ENCODE results near the gene COA4.
"Not testable (repeated sequence)": the region's sequence is repeated elsewhere in the genome, so short reads cannot be mapped to it uniquely, and the experiment has no call there.

Gene COA4

GRCh38 chr11:73876424-73877310 lies at the start of gene COA4, which contains the start of gene PAAF1:
TSS of gene COA4 (minus strand) at chr11:73876846. CDS start at chr11:73873378, 3,468 bp downstream.
TSS of gene PAAF1 (plus strand) at chr11:73876999. CDS start at chr11:73877022, 23 bp downstream.
- DNase-seq (ENCODE audit: low read depth): peak; percentile 86

- no peak for DNase-seq (ENCODE audit: low read depth)
Observed at GRCh38 chr11:73921180-73921579, 44.5 kb upstream of the COA4 start.

- DNase-seq (ENCODE audit: low read depth): no peak
Observed at GRCh38 chr11:73916435-73916834, 39.8 kb upstream of the COA4 start.

GRCh38 chr11:73914284-73914683 lies 37.6 kb upstream of the COA4 start:
- DNase-seq (ENCODE audit: low read depth): no peak

- no peak for DNase-seq (ENCODE audit: low read depth)
Observed at GRCh38 chr11:73913472-73913871, 36.8 kb upstream of the COA4 start.

GRCh38 chr11:73912026-73912425 lies 35.4 kb upstream of the COA4 start:
- DNase-seq (ENCODE audit: low read depth): no peak

- no peak for DNase-seq (ENCODE audit: low read depth)
Observed at GRCh38 chr11:73907191-73907590, 30.5 kb upstream of the COA4 start.

GRCh38 chr11:73902303-73902702 lies 25.7 kb upstream of the COA4 start:
- DNase-seq (ENCODE audit: low read depth): no peak

- DNase-seq (ENCODE audit: low read depth): no peak
Observed at GRCh38 chr11:73894725-73895335, 18.2 kb upstream of the COA4 start.

- DNase-seq (ENCODE audit: low read depth): no peak
Observed at GRCh38 chr11:73893041-73893440, 16.4 kb upstream of the COA4 start.

GRCh38 chr11:73889536-73889935 lies 12.9 kb upstream of the COA4 start:
- no peak for DNase-seq (ENCODE audit: low read depth)

- DNase-seq (ENCODE audit: low read depth): no peak
Observed at GRCh38 chr11:73889019-73889418, 12.4 kb upstream of the COA4 start.

GRCh38 chr11:73888244-73888643 lies 11.6 kb upstream of the COA4 start:
- DNase-seq (ENCODE audit: low read depth): no peak

GRCh38 chr11:73883856-73884255 lies 7.2 kb upstream of the COA4 start:
- no peak for DNase-seq (ENCODE audit: low read depth)

GRCh38 chr11:73880449-73880848 lies 3.8 kb upstream of the COA4 start:
- DNase-seq (ENCODE audit: low read depth): not testable (repeated sequence)

- DNase-seq (ENCODE audit: low read depth): no peak
Observed at GRCh38 chr11:73878771-73879170, 2.1 kb upstream of the COA4 start.

GRCh38 chr11:73875840-73876239 lies 806 bp downstream of the COA4 start:
- no peak for DNase-seq (ENCODE audit: low read depth)

GRCh38 chr11:73875380-73875779 lies 1.3 kb downstream of the COA4 start:
- DNase-seq (ENCODE audit: low read depth): no peak

- DNase-seq (ENCODE audit: low read depth): no peak
Observed at GRCh38 chr11:73872749-73873357, 3.8 kb downstream of the COA4 start.

- no peak for DNase-seq (ENCODE audit: low read depth)
Observed at GRCh38 chr11:73870261-73870660, 6.4 kb downstream of the COA4 start.

- no peak for DNase-seq (ENCODE audit: low read depth)
Observed at GRCh38 chr11:73869332-73869949, 7.2 kb downstream of the COA4 start.

- DNase-seq (ENCODE audit: low read depth): no peak
Observed at GRCh38 chr11:73866586-73866996, 10.1 kb downstream of the COA4 start.

Data from stimulated activated CD8-positive, alpha-beta memory T cell treated with anti-CD3 and anti-CD28 coated beads, Interleukin-4, amount 100 ng/mL, for 24 hours (primary cell).